HG03045 (cell line): ENCODE measurements around the gene GSK3B.
"Not testable (repeated sequence)": the region's sequence is repeated elsewhere in the genome, so short reads cannot be mapped to it uniquely, and the experiment has no call there.

Source experiments
- ATAC-seq: cut with Tn5 transposase; IDR thresholded peaks from one replicate; pipeline ENCODE4 v1.9.1; 2021; ENCODE audit warnings: mild to moderate bottlenecking, moderate library complexity; ENCODE audit not compliant: unreplicated experiment

The GSK3B gene

DNA sequence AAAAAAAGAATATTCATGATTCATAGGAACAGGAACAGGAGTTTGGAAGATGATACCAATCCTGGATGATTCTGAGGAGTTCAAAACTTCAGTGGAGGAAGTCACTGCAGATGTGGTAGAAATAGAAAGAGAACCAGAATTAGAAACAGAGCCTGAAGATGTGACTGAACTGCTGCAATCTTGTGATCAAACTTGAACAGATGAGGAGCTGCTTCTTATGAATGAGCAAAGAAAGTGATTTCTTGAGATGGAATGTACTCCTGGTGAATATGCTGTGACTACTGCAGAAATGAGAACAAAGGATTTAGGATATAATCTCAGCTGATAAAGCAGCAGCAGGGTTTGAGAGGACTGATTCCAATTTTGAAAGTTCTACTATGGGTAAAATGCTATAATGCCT, 72.7 kb downstream of the GSK3B start:
- ATAC-seq: no peak

- no peak for ATAC-seq
Measured at GRCh38 chr3:120018299-120018698, 75.9 kb downstream of the GSK3B start.

DNA sequence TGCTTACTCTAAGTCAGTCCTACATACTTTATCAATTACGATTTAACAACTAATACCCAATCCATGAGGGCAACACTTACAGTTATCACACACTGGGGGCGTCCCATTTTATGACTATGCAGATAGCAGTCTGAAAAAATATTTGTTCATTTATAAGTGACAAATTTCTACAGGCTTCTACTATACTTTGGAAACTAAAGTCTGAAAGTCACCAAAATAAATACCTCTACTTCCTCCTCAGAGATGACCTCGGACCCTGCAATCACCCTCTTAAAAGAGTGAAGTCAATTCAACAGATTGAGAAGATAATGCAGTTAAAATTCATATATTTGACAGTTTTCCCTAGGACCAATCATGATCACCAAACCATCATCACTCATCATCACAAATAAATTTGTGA, 76.6 kb downstream of the GSK3B start:
- ATAC-seq: no peak

DNA sequence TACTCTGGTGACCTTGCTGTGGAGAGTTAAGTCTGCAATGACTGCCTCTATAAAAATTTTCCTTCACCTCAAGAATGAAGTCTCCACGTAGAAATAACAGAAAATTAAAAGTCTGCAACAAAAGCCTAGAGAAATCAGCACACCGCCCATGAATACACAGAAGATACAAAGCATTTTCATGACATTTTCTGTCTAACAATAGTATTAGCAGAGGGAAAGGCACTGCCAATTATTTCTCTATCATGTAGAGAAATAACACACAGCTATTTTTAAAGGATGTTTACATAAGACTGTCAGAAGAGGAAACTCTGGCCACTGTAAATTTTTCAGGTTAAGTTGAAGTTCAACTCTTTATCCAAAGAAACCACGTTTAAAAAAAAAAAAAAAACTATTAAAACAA, 80.8 kb downstream of the GSK3B start:
- no peak for ATAC-seq

DNA sequence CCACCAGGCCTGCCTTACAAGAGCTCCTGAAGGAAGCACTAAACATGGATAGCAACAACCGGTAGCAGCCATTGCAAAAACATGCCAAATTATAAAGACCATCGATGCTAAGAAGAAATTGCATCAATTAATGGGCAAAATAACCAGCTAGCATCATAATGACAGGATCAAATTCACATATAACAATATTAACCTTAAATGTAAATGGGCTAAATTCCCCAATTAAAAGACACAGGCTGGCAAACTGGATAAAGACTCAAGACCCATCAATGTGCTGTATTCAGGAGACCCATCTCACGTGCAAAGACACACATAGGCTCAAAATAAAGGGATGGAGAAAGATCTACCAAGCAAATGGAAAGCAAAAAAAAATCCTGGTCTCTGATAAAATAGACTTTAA, 88.5 kb downstream of the GSK3B start:
- ATAC-seq: not testable (repeated sequence)

GRCh38 chr3:120004008-120004498, 90.2 kb downstream of the GSK3B start:
- not testable (repeated sequence) for ATAC-seq

DNA sequence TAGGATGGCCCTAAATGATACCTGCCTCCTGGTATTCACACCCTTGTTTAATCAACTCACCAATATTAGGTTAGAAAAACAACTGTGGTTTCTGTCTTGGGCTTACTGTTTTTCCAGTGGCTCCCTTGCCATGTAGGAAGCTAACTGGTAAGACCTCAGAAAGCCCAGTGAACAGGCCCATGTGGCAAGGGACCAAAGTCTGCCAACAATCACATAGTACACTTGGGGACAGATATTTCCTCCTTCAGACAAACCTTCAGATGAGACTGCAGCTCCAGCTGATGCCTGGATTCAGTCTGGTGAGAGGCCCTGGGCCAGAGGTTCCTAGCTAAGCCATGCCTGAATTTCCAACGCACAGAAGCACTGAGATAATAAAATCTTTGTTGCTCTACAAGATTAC, 96.1 kb downstream of the GSK3B start:
- ATAC-seq: no peak

GRCh38 chr3:119990888-119991287, 103.4 kb downstream of the GSK3B start:
- ATAC-seq: no peak

- ATAC-seq: no peak
Measured at GRCh38 chr3:119989981-119990655, 104.1 kb downstream of the GSK3B start.

DNA sequence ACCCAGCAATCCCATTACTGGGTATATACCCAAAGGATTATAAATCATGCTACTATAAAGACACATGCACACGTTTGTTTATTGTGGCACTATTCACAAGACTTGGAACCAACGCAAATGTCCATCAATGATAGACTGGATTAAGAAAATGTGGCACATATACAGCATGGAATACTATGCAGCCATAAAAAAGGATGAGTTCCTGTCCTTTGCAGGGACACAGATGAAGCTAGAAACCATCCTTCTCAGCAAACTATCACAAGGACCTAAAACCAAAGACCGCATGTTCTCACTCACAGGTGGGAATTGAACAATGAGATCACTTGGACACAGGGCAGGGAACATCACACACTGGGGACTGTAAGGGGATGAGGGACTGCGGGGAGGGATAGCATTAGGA, 107.4 kb downstream of the GSK3B start:
- ATAC-seq: not testable (repeated sequence)

DNA sequence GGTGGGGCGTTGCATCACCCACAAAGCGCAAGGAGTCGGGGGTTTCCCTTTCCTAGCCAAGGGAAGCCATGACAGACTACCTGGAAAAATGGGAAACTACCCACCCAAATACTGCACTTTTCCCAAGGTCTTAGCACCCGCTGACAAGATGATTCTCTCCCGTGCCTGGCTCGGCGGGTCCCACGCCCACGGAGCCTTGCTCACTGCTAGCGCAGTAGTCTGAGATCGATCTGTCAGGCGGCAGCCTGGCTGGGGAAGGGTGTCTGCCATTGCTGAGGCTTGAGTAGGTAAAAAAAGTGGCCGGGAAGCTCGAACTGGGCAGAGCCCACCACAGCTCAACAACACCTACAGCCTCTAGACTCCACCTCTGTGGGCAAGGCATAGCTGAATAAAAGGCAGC, 112.9 kb downstream of the GSK3B start:
- ATAC-seq: no peak

DNA sequence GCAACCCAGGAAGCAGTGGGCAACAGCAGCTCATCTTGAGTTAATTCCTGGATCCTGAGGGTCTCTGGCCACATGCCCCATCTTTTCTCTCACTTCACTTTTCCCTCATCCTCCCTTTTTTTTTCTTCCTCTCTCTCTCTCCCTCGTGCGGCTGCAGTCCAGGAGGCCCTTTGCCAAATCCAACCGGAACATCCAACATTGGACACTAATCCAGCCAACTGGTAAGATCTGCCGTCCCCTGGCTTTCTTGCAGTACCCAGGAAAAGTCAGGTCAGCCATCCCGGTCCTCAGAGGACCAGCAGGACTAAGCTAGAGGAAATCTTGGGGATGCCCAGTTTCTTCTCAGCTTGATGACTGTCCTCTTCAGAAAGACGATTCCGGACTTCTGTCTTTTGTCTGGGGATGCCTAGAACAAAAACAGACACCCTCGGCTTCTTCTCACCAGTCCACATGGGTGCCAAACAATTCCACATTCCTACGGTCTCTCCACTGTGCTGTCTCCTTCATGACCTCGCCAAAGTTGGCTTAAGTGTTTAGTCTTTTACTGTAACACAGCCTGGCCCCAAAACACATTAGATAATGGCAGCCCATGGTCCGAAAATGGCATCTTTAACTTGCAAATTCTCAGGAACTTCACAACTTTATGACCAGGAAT, 115.6 kb downstream of the GSK3B start:
- no peak for ATAC-seq

DNA sequence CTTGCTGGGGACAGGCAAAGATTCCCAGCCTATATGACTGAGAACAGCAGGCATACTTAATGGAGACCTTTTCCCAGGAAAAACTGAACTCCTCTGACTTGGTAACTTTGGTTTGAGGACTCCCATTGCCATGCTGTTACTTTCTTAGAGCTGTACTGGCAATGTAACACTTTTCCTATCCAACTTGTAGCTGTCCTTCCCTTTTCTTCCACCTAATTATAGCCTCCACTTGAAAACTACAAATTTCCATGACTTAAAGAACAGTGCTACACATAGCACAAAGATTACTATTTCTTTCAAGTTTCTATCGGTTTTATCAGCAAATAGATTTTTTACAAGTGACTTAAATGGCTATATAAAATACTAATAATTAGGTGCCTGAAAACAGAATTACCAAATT, 116.9 kb downstream of the GSK3B start:
- no peak for ATAC-seq

GRCh38 chr3:119976214-119976613, 118.0 kb downstream of the GSK3B start:
- ATAC-seq: no peak

GRCh38 chr3:119974656-119975055, 119.6 kb downstream of the GSK3B start:
- ATAC-seq: no peak

GRCh38 chr3:119973018-119973646, 121.1 kb downstream of the GSK3B start:
- no peak for ATAC-seq

DNA sequence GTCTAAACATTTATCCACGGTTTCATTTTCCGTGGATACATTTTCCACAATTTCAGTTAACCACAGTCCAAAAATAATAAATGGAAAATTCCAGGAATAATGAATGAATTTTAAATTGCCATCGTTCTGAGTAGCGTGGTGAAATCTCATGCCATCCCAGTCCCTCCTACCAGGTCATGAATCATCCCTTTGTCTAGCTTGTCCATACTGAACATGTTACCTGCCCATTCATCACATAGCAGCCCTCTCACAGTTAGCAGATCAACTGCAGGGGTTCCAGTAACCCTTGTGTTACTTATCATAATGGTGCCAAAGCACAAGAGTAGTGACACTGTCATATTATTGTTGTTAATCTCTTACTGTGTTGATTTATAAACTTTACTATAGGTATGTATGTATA, 124.5 kb downstream of the GSK3B start:
- ATAC-seq: no peak

GRCh38 chr3:119967353-119968006, 126.8 kb downstream of the GSK3B start:
- no peak for ATAC-seq

DNA sequence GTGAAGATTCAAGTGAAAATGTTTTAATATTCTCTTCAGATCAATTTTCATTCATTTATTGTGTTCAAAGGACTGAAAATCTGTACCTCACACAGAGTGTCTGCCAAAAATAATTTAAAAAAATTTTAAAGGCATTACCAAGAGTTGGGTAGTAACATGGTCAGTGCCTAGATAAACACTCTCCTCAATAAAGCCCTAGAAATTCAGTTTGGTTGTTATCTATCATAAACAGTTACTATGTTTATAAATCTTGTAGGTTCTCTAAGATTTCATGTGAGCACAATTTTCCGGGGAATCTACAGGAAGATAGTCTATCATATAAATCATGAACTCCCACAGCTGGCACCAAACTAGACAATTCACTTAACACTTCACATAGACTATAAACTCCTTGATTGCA, 128.6 kb downstream of the GSK3B start:
- ATAC-seq: no peak

DNA sequence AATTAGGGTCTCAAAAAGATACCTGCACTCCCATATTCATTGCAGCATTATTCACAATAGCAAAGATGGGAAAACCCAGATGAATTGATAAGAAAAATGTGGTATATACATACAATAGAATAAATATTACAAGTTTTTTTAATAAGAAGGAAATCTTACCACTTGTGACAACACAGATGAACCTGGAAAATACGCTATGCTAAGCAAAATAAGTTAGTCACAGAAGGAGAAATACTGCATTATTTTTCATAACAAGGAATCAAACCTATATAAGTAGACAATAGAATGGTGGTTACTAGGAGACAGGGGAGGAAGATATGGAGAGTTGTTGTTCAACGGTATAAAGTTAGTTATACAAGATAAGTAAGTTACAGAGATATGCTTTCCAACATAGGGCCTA, 130.0 kb downstream of the GSK3B start:
- no peak for ATAC-seq

DNA sequence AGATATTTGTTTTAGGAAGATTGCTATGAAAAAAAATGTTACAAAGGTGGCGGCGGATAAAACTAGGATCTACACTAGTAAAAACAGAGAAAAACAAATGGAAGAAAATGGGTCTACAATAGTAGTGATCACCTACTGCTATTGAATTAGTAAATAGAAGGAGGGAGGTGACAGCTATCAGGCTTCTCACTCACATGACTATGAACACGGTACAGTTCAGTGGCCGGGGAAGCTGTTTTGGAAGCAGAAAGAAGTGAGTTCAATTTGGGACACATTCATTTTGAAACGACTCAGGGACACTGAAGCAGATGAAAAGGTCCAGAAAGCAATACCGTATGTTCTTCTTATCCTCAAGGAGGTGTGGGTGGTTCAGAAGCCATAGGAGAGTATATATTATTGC, 138.3 kb downstream of the GSK3B start:
- no peak for ATAC-seq
